ENCODE results near the gene CLRN3.
A peak's percentile ranks its signal among the peaks of the same experiment; 100 is the strongest.

The CLRN3 gene

GRCh38 chr10:127911218-127911866, 18.6 kb upstream of the CLRN3 start (continued):
- TF ChIP-seq ZNF624 (tag by site-specific recombination; IDR thresholded peaks at IDR 0.05) (no peak), ZNF623 (tag by site-specific recombination; IDR thresholded peaks at IDR 0.05) (no peak), YY2 (tag by site-specific recombination; IDR thresholded peaks at IDR 0.05) (no peak)

GRCh38 chr10:127910464-127910770, 17.7 kb upstream of the CLRN3 start:
- no peak overlapping the region for H3K4me3 ChIP-seq (ENCODE audit: low read depth, low read length)
- ChIA-PET CTCF (interaction anchor here (0.6 to 4.3 kb wide), 3 partner anchors 57 to 159 kb away, joined by 3 to 24 read pairs (median 4); no protein-coding TSS in a partner anchor), POLR2A (no interaction called here)
- TF ChIP-seq, protein P1, sequence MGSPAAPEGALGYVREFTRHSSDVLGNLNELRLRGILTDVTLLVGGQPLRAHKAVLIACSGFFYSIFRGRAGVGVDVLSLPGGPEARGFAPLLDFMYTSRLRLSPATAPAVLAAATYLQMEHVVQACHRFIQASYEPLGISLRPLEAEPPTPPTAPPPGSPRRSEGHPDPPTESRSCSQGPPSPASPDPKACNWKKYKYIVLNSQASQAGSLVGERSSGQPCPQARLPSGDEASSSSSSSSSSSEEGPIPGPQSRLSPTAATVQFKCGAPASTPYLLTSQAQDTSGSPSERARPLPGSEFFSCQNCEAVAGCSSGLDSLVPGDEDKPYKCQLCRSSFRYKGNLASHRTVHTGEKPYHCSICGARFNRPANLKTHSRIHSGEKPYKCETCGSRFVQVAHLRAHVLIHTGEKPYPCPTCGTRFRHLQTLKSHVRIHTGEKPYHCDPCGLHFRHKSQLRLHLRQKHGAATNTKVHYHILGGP (tag by site-specific recombination; IDR thresholded peaks at IDR 0.05) = no peak
- no peak for TF ChIP-seq MEIS1 (CRISPR knock-in tag; IDR thresholded peaks at IDR 0.05; ENCODE audit: borderline replicate concordance)
- no peak for TF ChIP-seq ZNF416 (tag by site-specific recombination; IDR thresholded peaks at IDR 0.05)
- TF ChIP-seq ZBTB20 (tag by site-specific recombination; IDR thresholded peaks at IDR 0.05) = no peak
- TF ChIP-seq ZNF350 (tag by site-specific recombination; IDR thresholded peaks at IDR 0.05) = no peak
- TF ChIP-seq ZSCAN23 (tag by site-specific recombination; IDR thresholded peaks at IDR 0.05) = no peak
- TF ChIP-seq ZNF311 (tag by site-specific recombination; IDR thresholded peaks at IDR 0.05; ENCODE audit: borderline replicate concordance) = no peak
- no peaks in the 10 kb centered on the region for H3K4me1 ChIP-seq (ENCODE audit: control insufficient read depth, insufficient read depth, low read length)
- H3K9me3 ChIP-seq (ENCODE audit: control insufficient read depth, insufficient read depth, low read depth, low read length) = no peaks in the 10 kb centered on the region
- no peaks in the 10 kb centered on the region for H3K36me3 ChIP-seq (ENCODE audit: control insufficient read depth in 2 of 2, insufficient read depth in 1 of 2, low read length in 2 of 2)
- no peak overlapping the region for H3K27ac ChIP-seq (ENCODE audit: extremely low read depth, low read depth, low read length)

- TF ChIP-seq ZNF302 (tag by site-specific recombination; IDR thresholded peaks at IDR 0.05; ENCODE audit: low read depth) (no peak), ZFP3 (tag by site-specific recombination; IDR thresholded peaks at IDR 0.05; ENCODE audit: low read depth) (peak; percentile 74)
- no peaks in the 10 kb centered on the region for H3K9me3 ChIP-seq (ENCODE audit: control insufficient read depth, insufficient read depth, low read depth, low read length)
- POLR2A ChIA-PET = no interaction called here
- CTCF ChIA-PET = interaction anchor here (0.6 to 4.3 kb wide), 3 partner anchors 58 to 159 kb away, joined by 3 to 24 read pairs (median 4); no protein-coding TSS in a partner anchor
- H3K4me3 ChIP-seq (ENCODE audit: low read depth, low read length) = no peak overlapping the region
- H3K4me1 ChIP-seq (ENCODE audit: control insufficient read depth, insufficient read depth, low read length) = no peaks in the 10 kb centered on the region
- no peak overlapping the region for H3K27ac ChIP-seq (ENCODE audit: extremely low read depth, low read depth, low read length)
- H3K36me3 ChIP-seq (ENCODE audit: control insufficient read depth in 2 of 2, insufficient read depth in 1 of 2, low read length in 2 of 2) = no peaks in the 10 kb centered on the region
Measured at GRCh38 chr10:127909716-127910463, 17.1 kb upstream of the CLRN3 start.

DNA sequence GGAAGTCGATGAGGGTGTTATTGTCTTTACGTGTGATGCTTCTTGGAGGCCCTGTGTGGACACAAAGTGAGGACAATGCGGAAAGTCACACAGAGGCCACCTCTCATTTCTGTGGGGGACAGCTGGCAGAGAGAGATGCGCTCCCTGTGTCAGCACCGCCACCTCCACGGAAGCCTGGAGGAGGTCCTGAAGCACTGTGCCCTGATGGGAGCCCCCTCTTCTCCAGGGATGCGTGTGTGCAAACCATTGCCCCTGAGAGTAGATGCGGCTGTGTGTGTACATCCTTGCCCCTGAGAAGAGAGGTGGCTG, 16.2 kb upstream of the CLRN3 start:
- Histone ChIP-seq H3K36me3 (ENCODE audit: control insufficient read depth in 2 of 2, insufficient read depth in 1 of 2, low read length in 2 of 2) (no peaks in the 10 kb centered on the region), H3K4me1 (ENCODE audit: control insufficient read depth, insufficient read depth, low read length) (no peaks in the 10 kb centered on the region), H3K27ac (ENCODE audit: extremely low read depth, low read depth, low read length) (no peak overlapping the region), H3K9me3 (ENCODE audit: control insufficient read depth, insufficient read depth, low read depth, low read length) (no peaks in the 10 kb centered on the region), H3K4me3 (ENCODE audit: low read depth, low read length) (no peak overlapping the region)
- TF ChIP-seq ZNF148 (tag by site-specific recombination; IDR thresholded peaks at IDR 0.05; ENCODE audit: borderline replicate concordance) = no peak
- TF ChIP-seq ZNF169 (tag by site-specific recombination; IDR thresholded peaks at IDR 0.05) = no peak
- no peak for TF ChIP-seq ZNF830 (tag by site-specific recombination; IDR thresholded peaks at IDR 0.05; ENCODE audit: low read depth)
- TF ChIP-seq ZNF280C (tag by site-specific recombination; IDR thresholded peaks at IDR 0.05) = no peak
- TF ChIP-seq, protein P1 (tag by site-specific recombination; IDR thresholded peaks at IDR 0.05) = no peak
- no peak for TF ChIP-seq ZNF707 (tag by site-specific recombination; IDR thresholded peaks at IDR 0.05)
- no peak for TF ChIP-seq ZNF664 (tag by site-specific recombination; IDR thresholded peaks at IDR 0.05)
- TF ChIP-seq ZIC2 (tag by site-specific recombination; IDR thresholded peaks at IDR 0.05) = no peak
- ChIA-PET CTCF (interaction anchor here (1.5 to 4.3 kb wide), 2 partner anchors 102 to 161 kb away, joined by 14 to 24 read pairs; no protein-coding TSS in a partner anchor), POLR2A (no interaction called here)

All from HEK293 (cell line).